Measurements from ENCODE around the gene PPP1R3D. TPM values are rescaled to one million over a fixed set of nuclear protein-coding genes. Genes with fewer than 3 reads are reported as not detected.

PPP1R3D gene
- total RNA-seq, 1 donor from 2014 or later = 5.8 TPM

DNA sequence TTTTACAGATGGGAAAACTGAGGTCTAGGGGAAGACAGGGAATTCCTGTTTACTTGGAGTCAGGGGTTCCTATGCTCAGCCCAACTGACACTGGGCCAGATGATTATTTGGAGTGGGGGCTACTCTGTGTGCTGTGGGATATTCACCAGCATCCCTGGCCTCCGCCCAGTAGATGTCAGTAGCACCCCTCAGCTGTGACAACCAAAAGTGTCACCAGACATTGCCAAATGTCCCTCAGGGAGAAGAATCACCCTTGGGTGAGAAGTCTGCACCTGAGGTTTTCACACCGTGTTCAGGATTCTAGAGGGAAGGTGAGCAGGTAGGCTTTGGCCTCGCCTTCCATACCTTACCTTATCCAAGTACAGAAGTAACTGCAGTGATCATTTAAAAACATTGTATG, 45.8 kb upstream of the PPP1R3D start:
- H3K9me3 Mint-ChIP-seq (ENCODE audit: unreplicated experiment) = no peaks in the 10 kb centered on the region
- no peak for TF ChIP-seq EZH2 (IDR thresholded peaks at IDR 0.05; ENCODE audit: insufficient read depth, low read length)
- TF ChIP-seq, protein P1, sequence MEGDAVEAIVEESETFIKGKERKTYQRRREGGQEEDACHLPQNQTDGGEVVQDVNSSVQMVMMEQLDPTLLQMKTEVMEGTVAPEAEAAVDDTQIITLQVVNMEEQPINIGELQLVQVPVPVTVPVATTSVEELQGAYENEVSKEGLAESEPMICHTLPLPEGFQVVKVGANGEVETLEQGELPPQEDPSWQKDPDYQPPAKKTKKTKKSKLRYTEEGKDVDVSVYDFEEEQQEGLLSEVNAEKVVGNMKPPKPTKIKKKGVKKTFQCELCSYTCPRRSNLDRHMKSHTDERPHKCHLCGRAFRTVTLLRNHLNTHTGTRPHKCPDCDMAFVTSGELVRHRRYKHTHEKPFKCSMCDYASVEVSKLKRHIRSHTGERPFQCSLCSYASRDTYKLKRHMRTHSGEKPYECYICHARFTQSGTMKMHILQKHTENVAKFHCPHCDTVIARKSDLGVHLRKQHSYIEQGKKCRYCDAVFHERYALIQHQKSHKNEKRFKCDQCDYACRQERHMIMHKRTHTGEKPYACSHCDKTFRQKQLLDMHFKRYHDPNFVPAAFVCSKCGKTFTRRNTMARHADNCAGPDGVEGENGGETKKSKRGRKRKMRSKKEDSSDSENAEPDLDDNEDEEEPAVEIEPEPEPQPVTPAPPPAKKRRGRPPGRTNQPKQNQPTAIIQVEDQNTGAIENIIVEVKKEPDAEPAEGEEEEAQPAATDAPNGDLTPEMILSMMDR (IDR thresholded peaks at IDR 0.05; ENCODE audit: insufficient read depth, low read depth, low read length) = no peak
- no peak for DNase-seq (ENCODE audit: low read depth)

DNA sequence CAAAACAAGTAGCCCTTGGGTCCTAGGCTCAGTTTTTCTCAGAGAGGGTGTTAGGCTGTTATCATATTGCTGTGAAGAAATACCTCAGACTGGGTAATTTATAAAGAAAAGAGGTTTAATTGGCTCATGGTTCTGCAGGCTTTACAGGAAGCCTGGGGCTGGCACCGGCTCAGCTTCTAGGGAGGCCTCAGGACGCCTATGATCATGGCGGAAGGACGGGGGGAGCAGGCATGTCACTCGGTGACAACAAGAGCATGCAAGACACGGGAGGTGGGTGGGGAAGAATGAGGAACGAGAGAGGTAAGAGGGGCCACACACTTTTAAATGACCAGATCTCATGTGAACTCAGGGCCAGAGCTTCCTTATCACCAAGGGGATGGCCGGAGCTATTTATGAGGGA, 45.1 kb upstream of the PPP1R3D start:
- Histone ChIP-seq H3K4me2 (ENCODE audit: low read length) (no peak overlapping the region), H3K9me3 (ENCODE audit: insufficient read depth, low read depth, low read length) (no peaks in the 10 kb centered on the region), H4K20me1 (ENCODE audit: insufficient read depth, low read length) (no peaks in the 10 kb centered on the region), H3K9ac (ENCODE audit: low read length) (no peak overlapping the region), H2AFZ (ENCODE audit: low read depth, low read length) (no peak overlapping the region), H3K27me3 (ENCODE audit: insufficient read depth, low read length) (no peaks in the 10 kb centered on the region), H3K4me1 (ENCODE audit: insufficient read depth, low read length) (peaks cover 4% of the 10 kb centered on the region), H3K27ac (ENCODE audit: low read depth, low read length) (no peak overlapping the region), H3K36me3 (ENCODE audit: insufficient read depth, low read length) (no peaks in the 10 kb centered on the region), H3K79me2 (ENCODE audit: insufficient read depth, low read length) (no peaks in the 10 kb centered on the region), H3K4me3 (ENCODE audit: insufficient read depth, low read depth, low read length) (no peak overlapping the region)
- no peak for FAIRE-seq
- H3K4me1 Mint-ChIP-seq (ENCODE audit: low read depth, unreplicated experiment) = peaks cover 15% of the 10 kb centered on the region
- no peak for DNase-seq (ENCODE audit: low read depth)
- no peak overlapping the region for H3K4me3 Mint-ChIP-seq (ENCODE audit: unreplicated experiment)
- H3K9me3 Mint-ChIP-seq (ENCODE audit: unreplicated experiment) = no peaks in the 10 kb centered on the region
- TF ChIP-seq, protein P1 (IDR thresholded peaks at IDR 0.05; ENCODE audit: insufficient read depth, low read depth, low read length) = no peak
- H3K36me3 Mint-ChIP-seq (ENCODE audit: low read depth, unreplicated experiment) = no peaks in the 10 kb centered on the region
- no peaks in the 10 kb centered on the region for H3K27me3 Mint-ChIP-seq (ENCODE audit: low read depth, unreplicated experiment)
- H3K27ac Mint-ChIP-seq (ENCODE audit: unreplicated experiment) = no peak overlapping the region

More for the DNA sequence above, 45.8 kb upstream of the PPP1R3D start:
- Mint-ChIP-seq H3K36me3 (ENCODE audit: low read depth, unreplicated experiment) (no peaks in the 10 kb centered on the region), H3K4me1 (ENCODE audit: low read depth, unreplicated experiment) (peaks cover 15% of the 10 kb centered on the region), H3K4me3 (ENCODE audit: unreplicated experiment) (no peak overlapping the region), H3K27me3 (ENCODE audit: low read depth, unreplicated experiment) (no peaks in the 10 kb centered on the region), H3K27ac (ENCODE audit: unreplicated experiment) (no peak overlapping the region)
- no peak overlapping the region for H3K9ac ChIP-seq (ENCODE audit: low read length)
- no peaks in the 10 kb centered on the region for H3K9me3 ChIP-seq (ENCODE audit: insufficient read depth, low read depth, low read length)
- no peak overlapping the region for H3K4me2 ChIP-seq (ENCODE audit: low read length)
- no peaks in the 10 kb centered on the region for H3K27me3 ChIP-seq (ENCODE audit: insufficient read depth, low read length)
- H2AFZ ChIP-seq (ENCODE audit: low read depth, low read length) = no peak overlapping the region
- H4K20me1 ChIP-seq (ENCODE audit: insufficient read depth, low read length) = no peaks in the 10 kb centered on the region
- no peaks in the 10 kb centered on the region for H3K79me2 ChIP-seq (ENCODE audit: insufficient read depth, low read length)
- no peak for FAIRE-seq
- H3K4me3 ChIP-seq (ENCODE audit: insufficient read depth, low read depth, low read length) = no peak overlapping the region
- H3K4me1 ChIP-seq (ENCODE audit: insufficient read depth, low read length) = peaks cover 4% of the 10 kb centered on the region
- no peak overlapping the region for H3K27ac ChIP-seq (ENCODE audit: low read depth, low read length)
- H3K36me3 ChIP-seq (ENCODE audit: insufficient read depth, low read length) = no peaks in the 10 kb centered on the region

DNA sequence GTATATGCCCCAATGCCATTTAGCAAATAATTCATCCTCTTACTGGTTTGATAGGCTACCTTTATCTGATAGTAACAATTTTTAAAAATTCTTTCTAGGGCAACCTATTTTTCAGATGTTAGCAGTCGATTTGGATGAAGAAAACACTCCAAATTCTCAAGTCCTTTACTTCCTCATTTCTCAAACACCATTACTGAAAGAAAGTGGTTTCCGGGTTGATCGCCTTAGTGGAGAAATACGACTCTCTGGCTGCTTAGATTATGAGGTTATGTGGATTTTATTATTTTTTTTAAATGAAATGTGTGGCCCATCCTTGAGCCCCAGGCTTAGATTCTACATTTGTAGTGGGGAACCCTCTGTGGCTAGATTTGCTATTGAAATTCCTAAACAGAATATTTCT, 44.4 kb upstream of the PPP1R3D start:
- H3K36me3 Mint-ChIP-seq (ENCODE audit: low read depth, unreplicated experiment) = no peaks in the 10 kb centered on the region
- H3K9me3 Mint-ChIP-seq (ENCODE audit: unreplicated experiment) = no peaks in the 10 kb centered on the region
- no peak for FAIRE-seq

More for the DNA sequence above, 44.4 kb upstream of the PPP1R3D start:
- no peaks in the 10 kb centered on the region for H3K27me3 ChIP-seq (ENCODE audit: insufficient read depth, low read length)
- no peaks in the 10 kb centered on the region for H3K36me3 ChIP-seq (ENCODE audit: insufficient read depth, low read length)
- no peaks in the 10 kb centered on the region for H3K9me3 ChIP-seq (ENCODE audit: insufficient read depth, low read depth, low read length)
- H3K4me1 Mint-ChIP-seq (ENCODE audit: low read depth, unreplicated experiment) = peaks cover 15% of the 10 kb centered on the region
- no peaks in the 10 kb centered on the region for H4K20me1 ChIP-seq (ENCODE audit: insufficient read depth, low read length)
- TF ChIP-seq, protein P1 (IDR thresholded peaks at IDR 0.05; ENCODE audit: insufficient read depth, low read depth, low read length) = no peak
- TF ChIP-seq EZH2 (IDR thresholded peaks at IDR 0.05; ENCODE audit: insufficient read depth, low read length) = no peak
- no peaks in the 10 kb centered on the region for H3K79me2 ChIP-seq (ENCODE audit: insufficient read depth, low read length)
- no peak overlapping the region for H3K27ac Mint-ChIP-seq (ENCODE audit: unreplicated experiment)
- H3K4me3 Mint-ChIP-seq (ENCODE audit: unreplicated experiment) = no peak overlapping the region
- no peak overlapping the region for H3K4me2 ChIP-seq (ENCODE audit: low read length)
- peaks cover 4% of the 10 kb centered on the region for H3K4me1 ChIP-seq (ENCODE audit: insufficient read depth, low read length)
- DNase-seq (ENCODE audit: low read depth) = no peak
- no peak overlapping the region for H3K27ac ChIP-seq (ENCODE audit: low read depth, low read length)
- no peak overlapping the region for H2AFZ ChIP-seq (ENCODE audit: low read depth, low read length)
- H3K4me3 ChIP-seq (ENCODE audit: insufficient read depth, low read depth, low read length) = no peak overlapping the region
- no peak overlapping the region for H3K9ac ChIP-seq (ENCODE audit: low read length)
- no peaks in the 10 kb centered on the region for H3K27me3 Mint-ChIP-seq (ENCODE audit: low read depth, unreplicated experiment)

Data from astrocyte (in vitro differentiated cells and primary cell).